Measurements from ENCODE around the gene MAT2A.

- TF ChIP-seq CTCF (IDR thresholded peaks at IDR 0.05 in 2 of 3, conservative IDR thresholded peaks at IDR 0.05 in 1 of 3; ENCODE audit: borderline replicate concordance in 1 of 3, insufficient read depth in 1 of 3, low read depth in 2 of 3, low read length in 2 of 3) (no peak), SRF (IDR thresholded peaks at IDR 0.05; ENCODE audit: low read depth) (no peak), ZNF274 (IDR thresholded peaks at IDR 0.05; ENCODE audit: low read depth, low read length) (no peak), ZFX (IDR thresholded peaks at IDR 0.05) (no peak), POLR2AphosphoS5 (IDR thresholded peaks at IDR 0.05; ENCODE audit: low read depth, low read length) (no peak), MAX (IDR thresholded peaks at IDR 0.05) (no peak), TCF7L2 (IDR thresholded peaks at IDR 0.05; ENCODE audit: borderline replicate concordance, extremely low read depth, insufficient read depth, insufficient read length) (no peak), POLR2A (IDR thresholded peaks at IDR 0.05; ENCODE audit: borderline replicate concordance, extremely low read depth, insufficient read depth, insufficient read length) (no peak), EZH2phosphoT487 (IDR thresholded peaks at IDR 0.05; ENCODE audit: borderline replicate concordance) (no peak), REST (IDR thresholded peaks at IDR 0.05; ENCODE audit: low read depth) (no peak), ATF3 (IDR thresholded peaks at IDR 0.05) (no peak)
These were observed 14.2 kb downstream of the MAT2A start for GRCh38 chr2:85553184-85553583.

Data from HCT116 (cell line).